GM18909 (cell line): ENCODE data around the gene ZBTB20.

Experiments
- ATAC-seq: cut with Tn5 transposase; IDR thresholded peaks from one replicate; pipeline ENCODE4 v1.9.1; 2021; ENCODE audit warnings: mild to moderate bottlenecking; ENCODE audit not compliant: unreplicated experiment, poor library complexity

Gene ZBTB20

DNA sequence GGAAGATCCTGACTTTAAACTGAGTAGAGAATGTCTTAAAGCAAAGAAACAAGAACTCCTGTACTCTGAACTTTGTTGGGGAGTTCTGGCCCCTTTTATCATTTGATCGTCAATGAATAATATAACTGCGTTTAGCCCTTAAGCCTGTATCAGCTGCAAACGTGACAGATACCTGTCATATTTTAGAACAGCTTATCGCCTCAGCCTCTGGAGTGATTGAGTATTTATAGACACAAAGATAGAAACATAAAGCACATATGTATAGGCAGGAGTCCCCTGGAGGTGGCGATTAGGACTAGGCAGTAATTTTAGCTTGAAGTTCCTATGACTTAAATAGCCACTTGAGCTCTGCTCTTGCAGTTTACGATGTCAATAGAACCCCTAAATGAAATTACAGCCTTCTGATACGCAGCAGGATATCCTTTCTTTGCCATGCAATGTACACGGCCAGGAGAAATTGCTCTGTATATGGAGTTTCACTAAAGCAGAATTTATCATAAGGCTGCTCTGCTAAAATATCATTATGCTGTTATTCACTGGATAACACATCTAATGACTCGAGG is 531.5 kb downstream of the ZBTB20 start:
- no peak for ATAC-seq

DNA sequence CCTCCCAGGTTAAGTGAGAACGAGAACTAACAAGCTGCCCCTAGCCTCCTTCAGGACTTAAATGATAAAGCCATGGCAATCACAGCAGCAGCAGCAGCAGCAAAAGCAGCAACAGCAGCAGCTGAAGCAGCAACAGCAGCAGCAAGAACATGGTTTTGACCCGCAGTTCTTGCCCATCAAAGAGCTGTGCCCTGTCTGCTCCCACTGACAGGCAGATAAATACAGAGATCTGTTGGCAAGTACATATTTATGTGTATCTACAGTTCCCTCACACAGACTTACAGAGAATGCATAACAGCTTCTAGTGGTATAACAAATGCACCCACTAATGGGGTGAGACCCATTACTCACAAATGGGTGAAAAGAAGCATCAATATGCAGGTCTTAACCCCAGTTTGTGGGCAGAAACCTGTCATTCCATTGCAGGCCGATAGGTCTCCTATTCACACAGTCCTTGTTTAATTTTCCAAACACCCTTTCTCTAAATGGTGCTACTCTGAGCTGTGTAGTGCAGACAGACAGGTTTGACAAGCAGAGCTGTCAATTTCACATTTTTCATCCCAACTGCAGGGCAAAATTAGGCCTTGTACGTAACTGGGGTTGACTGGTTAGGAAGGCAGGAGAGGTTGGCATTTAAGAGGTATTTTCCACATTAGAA is 537.0 kb downstream of the ZBTB20 start:
- ATAC-seq = no peak

DNA sequence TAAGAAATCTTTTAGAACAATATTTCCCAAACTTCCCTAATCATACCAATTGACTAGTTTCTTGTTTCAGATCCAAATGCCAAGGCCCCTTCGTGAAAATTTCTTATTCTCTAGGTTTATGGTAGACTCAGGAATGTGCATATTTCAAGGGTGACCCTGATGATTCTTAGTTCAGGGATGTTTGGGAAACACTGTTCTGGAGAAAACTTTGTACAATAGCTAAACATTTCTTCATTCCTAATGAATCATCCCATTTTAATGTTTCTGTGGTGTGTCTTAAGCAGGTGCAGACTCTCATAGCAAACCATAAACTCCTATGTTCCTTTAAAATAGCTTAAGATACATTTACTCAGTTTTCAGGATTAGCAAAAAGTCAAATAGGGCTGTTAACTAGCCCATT is 538.8 kb downstream of the ZBTB20 start:
- no peak for ATAC-seq

DNA sequence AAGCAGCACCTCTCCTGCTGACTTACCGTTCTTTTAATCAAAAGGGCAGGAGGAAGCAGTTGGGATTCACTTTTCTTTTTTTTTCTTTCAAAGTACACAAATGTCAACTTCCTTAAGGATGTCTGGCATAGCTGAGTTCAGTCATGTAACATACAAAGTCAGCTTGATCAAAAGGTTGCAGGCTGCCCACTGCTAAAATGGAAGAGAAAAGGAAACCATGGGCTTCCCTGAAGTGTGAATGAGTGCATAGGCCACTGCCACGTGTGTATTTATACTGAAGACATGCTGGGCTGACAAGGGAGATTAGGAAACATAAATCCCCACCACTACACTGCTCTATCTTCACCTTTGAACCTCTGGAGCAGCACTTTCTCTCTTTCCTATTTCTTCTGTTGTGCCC is 540.8 kb downstream of the ZBTB20 start:
- no peak for ATAC-seq

DNA sequence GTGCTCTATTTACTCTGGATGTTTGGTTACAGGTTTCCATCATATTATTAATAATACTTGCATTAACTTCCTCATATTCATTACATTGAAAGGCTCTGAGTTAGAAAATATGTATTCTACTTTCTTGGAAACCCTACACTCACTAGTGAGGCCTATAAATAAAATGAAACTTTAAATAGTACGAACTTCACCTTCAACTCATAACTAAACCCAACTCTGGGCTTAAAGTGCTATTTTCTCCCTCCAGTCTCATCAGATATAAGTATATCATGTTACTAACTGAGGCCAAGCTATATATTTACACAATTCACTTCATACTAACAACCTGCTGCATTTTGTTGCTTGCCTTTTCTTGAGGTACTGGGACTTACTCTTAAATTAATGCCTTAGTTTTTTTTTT is 546.5 kb downstream of the ZBTB20 start:
- no peak for ATAC-seq

DNA sequence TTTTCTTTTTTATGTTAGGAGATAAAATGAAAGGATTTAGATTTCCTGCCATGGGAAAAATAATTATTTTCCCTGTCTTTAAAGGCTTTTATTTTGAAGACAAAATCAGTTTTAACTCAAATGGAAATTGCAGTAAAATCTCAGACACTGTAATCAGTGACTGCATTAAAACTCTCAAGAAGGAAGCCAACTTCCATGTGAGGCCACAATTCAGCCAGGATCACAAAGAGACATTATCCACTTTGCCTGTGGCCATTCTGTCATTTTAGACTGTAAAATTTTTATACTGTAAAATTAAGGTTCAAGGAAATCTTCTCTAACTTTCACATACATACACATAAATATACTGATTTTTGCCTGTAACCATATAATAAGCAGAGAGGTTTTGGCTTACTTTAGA is 549.2 kb downstream of the ZBTB20 start:
- ATAC-seq = no peak

DNA sequence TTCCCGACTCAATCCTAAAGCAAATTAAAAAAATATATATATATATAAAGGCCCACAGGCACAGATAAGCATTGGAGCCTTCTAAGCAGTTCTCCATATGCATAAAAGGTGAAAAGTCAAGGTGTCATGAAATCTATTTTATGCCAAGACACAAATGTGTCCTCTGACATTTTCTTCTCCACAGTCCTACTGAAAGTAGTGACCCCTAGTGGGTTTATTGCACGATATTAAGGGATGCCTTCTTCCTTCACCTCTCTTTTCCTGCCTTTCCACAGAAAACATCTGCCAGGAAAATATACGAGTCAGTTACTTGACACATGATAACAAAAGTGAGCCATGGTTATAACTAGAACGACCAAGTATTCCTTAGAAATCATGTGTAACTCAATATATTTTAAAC is 550.1 kb downstream of the ZBTB20 start:
- ATAC-seq = no peak

DNA sequence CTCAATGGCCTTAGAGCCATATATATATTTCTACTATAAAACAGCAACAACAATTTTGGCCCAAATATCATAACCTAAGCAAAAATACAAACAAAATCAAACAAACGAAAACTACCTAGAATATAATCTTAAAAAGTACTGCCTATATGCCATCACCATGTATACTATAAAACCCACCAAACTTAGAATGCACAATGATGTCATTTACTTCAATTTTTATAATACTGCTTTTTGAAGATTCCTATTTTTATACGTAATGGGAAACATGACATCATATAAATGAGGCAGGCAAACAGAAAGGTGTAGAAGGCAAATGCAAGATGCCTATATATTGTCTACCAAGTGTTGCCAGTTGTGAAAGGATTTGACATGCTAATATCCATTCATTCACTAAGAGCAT is 550.9 kb downstream of the ZBTB20 start:
- ATAC-seq = no peak

DNA sequence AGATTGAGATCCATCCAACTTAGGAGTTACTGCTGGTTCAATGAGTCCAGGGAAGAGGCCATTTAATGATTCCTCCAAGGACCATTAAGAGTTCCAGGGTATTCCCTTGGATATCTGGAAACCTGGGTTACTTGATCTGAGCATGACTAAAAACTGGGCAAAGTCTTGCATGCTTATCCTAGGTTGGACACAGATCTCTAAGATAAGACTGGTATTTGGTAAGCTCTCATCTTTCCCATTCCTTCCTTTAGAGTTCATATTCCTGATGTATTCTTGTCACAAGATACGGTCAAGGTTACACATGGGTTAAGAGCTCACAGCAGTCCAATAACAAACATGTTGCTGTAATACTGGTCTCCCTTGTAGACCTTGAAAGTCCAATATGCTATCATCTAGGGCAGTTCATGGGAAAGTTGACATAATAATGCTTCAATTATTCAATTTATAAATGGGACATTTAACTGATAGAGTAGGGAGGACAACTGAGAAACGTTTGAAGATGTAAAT is 551.5 kb downstream of the ZBTB20 start:
- ATAC-seq = no peak

DNA sequence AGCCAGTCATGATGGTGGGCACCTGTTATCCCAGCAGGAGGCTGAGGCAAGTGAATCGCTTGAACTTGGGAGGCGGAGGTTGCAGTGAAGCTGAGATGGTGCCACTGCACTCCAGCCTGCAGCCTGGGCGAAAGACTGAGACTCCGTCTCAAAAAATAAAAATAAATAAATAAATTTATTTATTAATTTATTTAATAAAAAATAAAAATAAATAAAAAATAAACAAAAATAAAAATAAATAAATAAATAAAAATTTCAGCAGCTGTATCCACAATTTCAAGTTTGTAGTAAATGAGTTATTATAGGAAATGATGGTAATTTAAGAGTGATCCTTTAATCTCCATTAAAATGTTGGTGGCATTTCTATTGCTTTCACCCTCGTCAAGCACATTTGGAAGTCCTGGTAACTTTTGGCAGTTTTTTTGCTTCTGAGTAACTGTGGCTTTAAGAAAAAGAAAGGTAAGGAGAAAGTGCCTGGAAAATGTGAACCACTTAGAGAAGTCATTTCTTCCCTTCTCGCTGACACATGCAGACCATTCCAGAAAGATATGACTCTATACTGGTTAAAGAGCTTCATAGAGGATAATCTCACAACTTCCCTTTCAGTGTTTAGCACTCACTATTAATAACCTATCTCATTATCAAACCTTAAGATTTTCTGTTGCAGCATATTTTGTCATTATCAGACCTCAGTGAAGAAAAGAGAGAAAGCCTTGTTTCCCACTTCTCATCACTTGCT is 556.6 kb downstream of the ZBTB20 start:
- ATAC-seq = no peak

DNA sequence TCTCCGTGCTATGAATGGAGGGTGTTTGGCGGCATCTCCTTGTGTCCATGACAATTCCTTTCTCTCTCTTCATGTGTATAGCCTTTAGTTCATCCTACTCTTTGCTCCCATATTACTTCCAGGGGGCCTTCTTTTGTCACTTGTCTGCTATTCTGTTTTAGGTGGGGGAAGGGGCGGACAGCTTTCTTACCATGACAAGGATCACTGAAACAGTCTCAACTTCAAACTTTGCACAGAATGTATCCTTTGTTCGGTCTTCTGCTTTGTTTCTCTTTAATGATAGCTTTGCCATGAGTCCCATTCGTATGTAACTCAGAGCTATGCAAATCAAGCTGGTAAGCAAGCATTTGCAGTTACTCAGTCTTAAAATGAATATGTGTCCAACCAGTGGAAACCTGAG is 559.1 kb downstream of the ZBTB20 start:
- no peak for ATAC-seq

DNA sequence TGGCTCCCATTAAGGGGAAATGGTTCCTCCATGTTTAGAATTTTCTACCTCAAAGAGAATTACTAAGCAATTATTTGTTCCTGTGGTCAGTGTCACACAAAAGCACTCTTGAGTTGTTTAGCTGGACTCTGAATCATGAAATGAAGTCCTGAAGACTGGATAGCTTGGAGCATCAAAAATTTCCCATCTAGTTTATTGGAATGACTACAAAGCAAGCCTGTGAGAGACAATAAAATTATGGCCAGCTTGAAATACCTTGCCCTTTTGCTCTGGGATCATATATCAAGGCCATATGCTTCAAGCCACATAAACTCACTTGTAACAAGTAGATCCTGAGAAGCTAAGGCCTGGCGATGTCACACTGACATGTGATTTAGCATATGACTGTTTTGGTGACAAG is 561.0 kb downstream of the ZBTB20 start:
- no peak for ATAC-seq

DNA sequence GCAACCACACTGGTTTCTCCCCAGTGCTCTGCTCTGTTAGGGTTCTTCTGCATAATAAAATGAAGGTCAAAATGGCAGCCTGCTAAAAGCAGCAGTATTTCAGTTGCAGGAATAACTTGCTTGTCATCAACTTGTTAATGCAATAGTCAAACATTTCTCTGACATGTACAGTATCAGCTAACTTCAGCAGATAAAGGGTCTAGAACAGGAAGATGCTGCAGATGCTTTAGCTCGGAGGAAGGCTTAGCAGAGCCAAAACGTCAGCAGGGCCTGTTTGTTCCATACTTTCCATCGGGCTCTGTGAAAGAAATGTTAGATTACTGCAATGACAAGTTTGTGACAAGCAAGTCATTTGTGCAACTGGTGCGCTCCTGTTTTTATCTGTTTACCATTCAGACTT is 561.4 kb downstream of the ZBTB20 start:
- no peak for ATAC-seq

DNA sequence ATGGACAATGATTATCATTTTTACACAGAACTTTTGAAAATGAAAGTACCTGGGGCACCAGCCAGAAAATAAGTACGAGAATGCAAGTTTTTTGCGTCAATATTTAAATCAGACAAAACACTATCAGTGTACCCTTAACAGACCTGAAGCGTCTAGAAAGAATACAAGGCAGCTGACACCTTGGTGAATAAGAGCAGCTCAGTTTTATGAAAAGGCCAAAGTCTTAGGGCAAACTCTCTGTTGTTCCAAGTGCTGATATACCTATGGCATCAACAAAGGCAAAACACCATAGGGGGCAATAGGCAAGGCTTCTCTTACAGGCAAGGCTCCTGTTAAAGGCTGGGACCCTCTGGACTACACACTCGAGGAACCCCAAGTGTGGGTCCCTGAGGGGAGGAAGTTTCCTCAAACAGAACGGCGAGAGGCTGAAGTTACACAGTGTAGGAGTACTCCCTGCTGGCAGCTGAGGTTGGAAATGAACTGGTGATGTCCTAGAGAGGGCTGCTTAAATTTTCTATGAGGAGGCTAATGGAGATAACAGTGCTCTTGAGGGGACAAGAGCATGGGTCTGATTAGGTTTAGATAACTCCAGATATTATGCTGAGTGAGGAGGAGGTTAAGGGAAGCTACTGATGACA is 562.2 kb downstream of the ZBTB20 start:
- ATAC-seq = no peak

DNA sequence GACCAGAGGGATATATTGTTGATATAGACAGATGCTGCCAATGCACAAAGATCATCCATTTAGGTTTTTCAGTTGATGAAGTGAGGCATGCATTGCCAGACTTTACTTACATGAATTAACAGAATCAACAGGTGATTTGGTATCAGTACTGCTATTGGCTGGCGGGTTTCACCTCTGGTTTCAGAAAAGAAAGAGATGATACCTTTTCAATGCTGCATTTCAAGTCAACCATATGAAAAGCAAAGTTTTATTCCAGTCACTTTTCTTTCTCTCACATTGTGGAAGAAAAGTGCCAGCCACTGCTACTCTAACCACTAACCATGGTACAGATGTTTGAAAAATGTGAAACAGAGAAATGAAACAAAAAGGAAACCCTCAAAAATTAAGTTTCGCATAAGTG is 564.2 kb downstream of the ZBTB20 start:
- ATAC-seq = peak; percentile 95

DNA sequence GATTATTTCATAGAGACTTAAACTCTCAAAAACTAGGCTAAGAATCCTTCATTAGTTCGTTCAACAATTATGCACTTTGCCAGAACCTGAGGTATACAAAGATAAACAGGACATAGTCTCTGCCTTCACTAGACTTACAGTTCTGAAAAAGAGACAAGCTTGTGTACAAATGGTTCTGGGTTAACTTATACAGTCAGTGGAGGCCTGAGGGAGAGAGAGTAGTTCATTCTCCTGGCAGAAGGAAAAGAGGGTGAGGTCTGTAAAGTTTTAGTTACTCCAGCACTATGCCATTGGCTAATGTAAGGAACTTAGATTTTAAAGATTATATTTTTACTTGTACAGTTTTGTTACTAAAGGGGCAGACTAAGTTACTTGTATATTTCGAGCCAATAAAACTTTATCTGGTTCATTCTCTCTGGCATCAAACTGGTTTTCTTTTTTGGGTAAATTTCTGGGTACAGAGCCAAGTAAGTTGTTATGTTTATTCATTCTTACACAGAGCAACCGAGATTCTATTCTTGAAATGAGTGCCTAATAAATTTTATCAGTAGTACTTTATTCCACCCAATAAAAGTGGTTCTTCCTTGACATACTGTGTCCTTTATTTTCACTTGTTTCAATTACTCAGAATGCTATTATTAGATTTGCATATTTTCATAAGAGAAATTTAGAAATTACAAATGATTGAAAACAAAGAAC is 574.6 kb downstream of the ZBTB20 start:
- no peak for ATAC-seq

DNA sequence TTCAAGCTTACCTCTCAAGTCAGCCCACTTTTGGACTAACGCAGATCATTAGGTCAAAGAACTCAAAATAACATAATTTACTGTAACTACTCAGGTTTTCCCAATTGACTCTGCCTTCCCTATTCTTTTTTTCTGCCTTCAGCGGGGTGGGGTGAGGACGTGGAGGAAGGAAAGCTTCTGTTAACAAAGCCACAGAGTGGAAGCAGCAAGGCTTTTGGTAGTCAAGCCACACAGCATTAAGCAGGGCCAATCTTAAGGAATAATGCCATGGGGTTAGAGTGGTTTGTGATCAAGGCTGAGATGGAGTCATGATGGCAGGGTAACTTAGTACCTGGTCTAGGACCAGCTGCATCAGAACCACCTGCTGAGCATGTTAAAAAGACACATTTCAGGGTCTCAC is 575.7 kb downstream of the ZBTB20 start:
- no peak for ATAC-seq

DNA sequence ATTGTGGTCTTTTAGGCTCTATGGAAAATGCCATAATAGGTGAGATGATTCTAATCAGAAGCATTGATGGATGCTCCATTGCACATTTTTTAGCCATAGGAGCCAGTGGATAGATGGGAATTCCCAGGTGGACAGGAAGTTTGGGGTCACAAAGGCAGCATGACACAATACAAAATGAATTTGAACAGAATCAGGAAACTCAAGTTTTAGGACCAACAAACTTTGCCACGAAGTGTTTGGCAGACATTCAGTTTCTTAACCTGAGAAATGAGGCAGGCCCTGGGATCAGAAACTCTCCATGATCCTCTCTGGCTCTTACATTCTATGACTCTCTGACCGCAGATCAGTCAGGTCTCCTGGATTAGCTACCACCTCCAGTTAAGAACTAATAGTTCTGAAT is 577.9 kb downstream of the ZBTB20 start:
- no peak for ATAC-seq

DNA sequence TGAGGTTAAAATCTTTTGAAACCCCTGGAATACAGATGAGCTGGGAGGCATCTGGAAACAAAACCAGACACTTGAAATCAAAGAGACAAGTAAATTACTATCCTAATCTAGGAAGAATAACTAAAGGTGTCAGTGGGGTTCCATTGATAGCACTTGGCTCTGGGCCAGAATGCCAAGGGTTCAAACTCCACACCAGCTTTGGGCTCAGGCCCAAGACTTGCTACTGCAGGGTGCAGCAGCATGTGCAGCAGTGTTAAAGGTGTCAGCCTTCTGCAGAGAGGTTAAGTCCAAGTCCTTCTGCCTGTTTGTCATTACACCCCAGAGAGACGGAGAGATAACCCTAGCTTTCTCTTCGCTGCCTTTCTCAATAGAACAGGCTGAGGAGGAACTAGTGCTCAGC is 579.3 kb downstream of the ZBTB20 start:
- no peak for ATAC-seq

DNA sequence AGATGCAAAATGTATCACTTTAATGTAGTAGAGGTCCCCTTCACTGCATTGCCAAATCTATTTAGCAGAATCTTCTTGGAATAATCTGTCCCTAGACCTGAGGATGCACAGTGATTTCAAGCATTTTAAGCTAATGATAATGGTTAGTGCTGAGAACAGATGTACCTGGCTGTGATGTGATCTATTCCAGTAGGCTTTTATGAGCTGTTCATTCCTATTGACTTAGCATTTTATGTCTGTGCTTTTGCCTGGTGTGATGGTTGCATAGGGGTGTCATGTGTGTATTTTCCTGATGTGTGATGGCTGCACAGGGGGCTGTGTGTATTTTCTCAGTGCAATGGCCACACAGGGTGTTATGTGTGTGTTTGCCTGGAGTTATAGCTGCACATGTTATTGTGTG is 580.3 kb downstream of the ZBTB20 start:
- peak; percentile 12 for ATAC-seq
